HG02763 (cell line): Measurements from ENCODE around the gene SYF2.

Experiments used
- ATAC-seq: cut with Tn5 transposase; IDR thresholded peaks from one replicate; pipeline ENCODE4 v1.9.1; 2021; ENCODE audit warnings: mild to moderate bottlenecking, moderate library complexity; ENCODE audit not compliant: unreplicated experiment

The SYF2 gene

GRCh38 chr1:25185409-25186160 lies 46.7 kb downstream of the SYF2 start:
- ATAC-seq: no peak

- no peak for ATAC-seq
Measured at GRCh38 chr1:25184001-25184762, 48.1 kb downstream of the SYF2 start.

- ATAC-seq: no peak
Measured at GRCh38 chr1:25183126-25183980, 48.9 kb downstream of the SYF2 start.

GRCh38 chr1:25182629-25183028 lies 49.7 kb downstream of the SYF2 start:
- ATAC-seq: no peak

DNA sequence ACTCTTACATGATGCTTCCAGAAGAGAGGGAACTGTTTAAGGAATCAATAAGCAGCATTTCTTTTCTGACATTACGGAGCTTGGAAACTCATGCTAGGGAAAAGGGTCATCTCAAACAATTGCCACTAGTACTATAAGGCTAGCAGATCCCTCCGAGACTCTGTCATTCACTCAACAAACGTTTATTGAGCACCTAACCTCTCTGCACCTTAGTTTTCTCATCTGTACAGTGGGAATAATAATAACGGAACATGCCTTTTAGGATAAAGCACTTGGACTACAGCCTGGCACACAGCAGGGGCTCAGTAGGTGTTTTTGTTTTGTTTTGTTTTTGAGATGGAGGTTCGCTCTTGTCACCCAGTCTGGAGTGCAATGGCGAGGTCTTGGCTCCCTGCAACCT lies 51.3 kb downstream of the SYF2 start:
- no peak for ATAC-seq

DNA sequence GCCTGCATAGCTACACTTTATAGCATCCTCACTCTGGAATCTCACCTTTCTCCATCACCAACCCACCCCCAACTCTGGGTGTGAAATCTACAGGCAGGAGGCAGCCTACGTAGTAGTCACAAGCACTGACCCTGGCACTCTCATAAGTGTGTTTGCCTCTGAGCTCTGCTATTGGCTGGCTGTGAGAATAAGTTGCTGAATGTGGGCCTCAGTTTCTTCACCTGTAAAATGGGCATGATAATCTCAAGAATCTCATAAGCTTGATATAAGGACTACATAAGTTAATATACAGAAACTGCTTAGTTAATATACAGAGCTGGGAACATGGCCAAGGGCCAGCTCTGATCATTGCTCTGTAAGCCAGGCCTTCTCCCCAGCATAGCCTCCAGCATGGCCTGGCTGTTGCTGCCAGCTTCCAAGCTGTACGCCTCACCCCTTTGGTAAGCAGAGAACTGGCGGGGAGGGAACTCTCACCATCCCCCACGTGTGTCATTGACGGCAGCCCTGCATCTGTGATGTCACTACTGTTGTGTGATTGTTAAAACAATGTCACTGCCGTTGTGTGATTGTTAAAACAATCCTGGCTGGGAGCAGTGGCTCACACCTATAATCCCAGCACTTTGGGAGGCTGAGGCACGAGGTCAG lies 53.3 kb downstream of the SYF2 start:
- no peak for ATAC-seq

DNA sequence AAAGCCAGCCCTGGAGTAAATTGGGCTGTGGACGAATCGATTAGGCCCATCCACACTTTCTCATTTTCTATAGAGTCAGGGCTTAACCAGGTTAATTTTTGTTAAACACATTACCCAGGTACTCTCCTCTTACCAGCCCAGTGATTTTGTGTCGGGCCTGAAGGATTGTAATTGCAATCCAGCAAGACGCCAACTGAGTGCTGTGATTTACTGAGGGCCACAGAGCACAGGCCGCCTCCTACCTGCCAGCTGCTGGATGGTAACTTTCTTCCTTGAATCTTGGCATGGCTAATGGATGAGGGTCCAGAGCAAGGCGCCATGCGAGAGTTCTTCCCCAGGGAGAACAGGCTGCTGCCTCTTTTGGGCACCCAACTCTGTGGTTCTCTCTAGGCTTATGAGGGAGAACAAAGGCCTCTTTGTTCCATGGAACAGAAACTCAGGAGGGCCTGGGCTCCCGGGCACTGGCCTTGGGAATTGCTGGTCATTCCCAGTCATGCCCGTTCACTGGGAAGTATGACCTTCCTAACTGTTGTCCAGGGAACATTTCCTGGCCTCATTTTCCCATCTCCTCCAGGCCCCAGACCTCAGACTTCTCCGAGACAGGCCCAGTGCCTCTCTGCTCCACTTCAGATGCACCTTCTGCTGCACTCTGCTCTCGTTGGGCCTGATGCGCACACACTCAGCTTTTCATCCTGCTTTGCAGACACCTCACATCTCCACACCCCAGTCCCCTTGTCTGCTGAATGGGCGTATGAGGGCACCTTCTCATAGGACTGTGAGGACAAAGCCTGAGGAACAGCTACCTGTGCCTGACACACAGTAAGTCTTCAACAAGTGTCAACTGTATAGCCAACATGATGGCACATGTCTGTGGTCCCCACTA lies 57.3 kb downstream of the SYF2 start:
- ATAC-seq: no peak

- no peak for ATAC-seq
Measured at GRCh38 chr1:25174363-25174729, 58.0 kb downstream of the SYF2 start.

GRCh38 chr1:25173809-25174340 lies 58.4 kb downstream of the SYF2 start:
- ATAC-seq: no peak
